Measurements from ENCODE around the gene AGTPBP1.

The AGTPBP1 gene

DNA sequence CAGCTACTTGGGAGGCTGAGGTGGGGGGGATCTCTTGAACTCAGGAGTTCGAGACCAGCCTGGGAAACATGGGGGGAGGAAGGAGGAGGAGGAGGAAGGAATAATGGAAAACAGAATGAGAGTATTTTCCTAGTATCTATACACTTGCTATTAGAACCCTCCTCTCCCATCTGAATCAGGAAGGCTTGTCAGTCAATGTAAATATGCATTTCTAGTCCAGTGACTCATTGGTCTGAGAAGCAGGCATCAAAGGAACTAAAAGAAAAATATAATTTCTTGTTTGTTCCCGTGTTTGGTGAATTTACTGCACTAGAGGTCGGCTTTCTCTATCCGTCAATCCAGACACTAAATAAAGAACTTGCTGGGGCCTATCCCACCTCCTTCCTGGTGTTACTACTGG lies 88.6 kb downstream of the AGTPBP1 start:
- no peaks in the 10 kb centered on the region for H3K4me1 ChIP-seq (ENCODE audit: insufficient read depth, low read length)
- H3K27me3 ChIP-seq (ENCODE audit: insufficient read depth, low read length) = no peaks in the 10 kb centered on the region
- no peak overlapping the region for H2AFZ ChIP-seq (ENCODE audit: low read depth, low read length)
- H3K4me3 ChIP-seq (ENCODE audit: low read length) = no peak overlapping the region
- peaks cover 49% of the 10 kb centered on the region for H3K36me3 ChIP-seq (ENCODE audit: insufficient read depth, low read length)
- no peaks in the 10 kb centered on the region for H3K9me3 ChIP-seq (ENCODE audit: low read length)

DNA sequence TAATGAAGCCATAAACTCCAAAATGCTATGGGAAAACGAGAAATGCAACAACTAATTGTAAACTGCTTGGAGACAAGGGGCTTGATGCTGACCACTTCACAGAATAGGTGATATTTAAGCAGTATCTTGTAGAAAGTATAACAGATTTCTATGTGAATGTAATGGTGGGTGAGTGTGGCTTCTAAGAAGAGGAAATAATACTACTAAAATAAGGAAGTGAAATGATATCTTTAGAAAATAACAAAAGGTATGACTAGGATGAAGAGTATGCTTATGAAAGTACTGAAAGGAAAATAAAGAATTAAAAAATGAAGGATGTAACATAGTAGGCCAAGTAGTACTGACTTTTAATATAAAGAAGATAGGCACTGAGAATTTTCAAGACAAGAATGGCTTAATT lies 94.2 kb downstream of the AGTPBP1 start:
- Histone ChIP-seq H2AFZ (ENCODE audit: low read depth, low read length) (no peak overlapping the region), H3K9me3 (ENCODE audit: low read length) (no peaks in the 10 kb centered on the region), H3K36me3 (ENCODE audit: insufficient read depth, low read length) (peaks cover 42% of the 10 kb centered on the region), H3K27me3 (ENCODE audit: insufficient read depth, low read length) (no peaks in the 10 kb centered on the region), H3K4me1 (ENCODE audit: insufficient read depth, low read length) (no peaks in the 10 kb centered on the region), H3K4me3 (ENCODE audit: low read length) (no peak overlapping the region)

- Histone ChIP-seq H3K27me3 (ENCODE audit: insufficient read depth, low read length) (no peaks in the 10 kb centered on the region), H3K9me3 (ENCODE audit: low read length) (no peaks in the 10 kb centered on the region), H3K4me3 (ENCODE audit: low read length) (no peak overlapping the region), H2AFZ (ENCODE audit: low read depth, low read length) (no peak overlapping the region), H3K4me1 (ENCODE audit: insufficient read depth, low read length) (no peaks in the 10 kb centered on the region), H3K36me3 (ENCODE audit: insufficient read depth, low read length) (peaks cover 48% of the 10 kb centered on the region)
Measured at GRCh38 chr9:85645909-85646627, 95.7 kb downstream of the AGTPBP1 start.

GRCh38 chr9:85640425-85640824 lies 101.3 kb downstream of the AGTPBP1 start:
- Histone ChIP-seq H3K27me3 (ENCODE audit: insufficient read depth, low read length) (no peaks in the 10 kb centered on the region), H3K36me3 (ENCODE audit: insufficient read depth, low read length) (peaks cover 23% of the 10 kb centered on the region), H3K9me3 (ENCODE audit: low read length) (no peaks in the 10 kb centered on the region), H3K4me1 (ENCODE audit: insufficient read depth, low read length) (no peaks in the 10 kb centered on the region), H3K4me3 (ENCODE audit: low read length) (no peak overlapping the region), H2AFZ (ENCODE audit: low read depth, low read length) (no peak overlapping the region)

DNA sequence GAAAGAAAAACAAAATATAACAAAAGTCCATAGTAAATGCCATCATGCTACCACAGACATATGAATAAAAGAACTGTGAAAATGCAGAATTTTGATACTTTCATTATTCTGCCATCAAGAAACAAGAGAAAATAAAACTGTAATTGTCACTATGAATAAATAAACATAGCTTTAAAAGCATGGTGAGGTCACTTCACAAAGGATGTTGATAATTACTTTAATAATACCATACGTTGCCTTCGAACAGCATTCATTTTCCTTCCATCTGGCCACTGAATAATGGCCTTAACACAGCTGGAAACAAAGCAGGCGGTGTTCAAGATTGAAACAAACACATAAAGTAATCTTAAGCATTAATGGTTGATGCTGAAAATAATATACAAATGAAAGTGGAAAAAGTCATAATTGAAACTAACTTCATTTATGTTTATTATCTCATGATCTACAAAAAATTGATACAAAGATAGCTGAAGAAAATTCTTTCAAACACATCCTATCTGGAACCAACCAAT lies 102.0 kb downstream of the AGTPBP1 start:
- Histone ChIP-seq H3K9me3 (ENCODE audit: low read length) (no peaks in the 10 kb centered on the region), H3K36me3 (ENCODE audit: insufficient read depth, low read length) (peaks cover 23% of the 10 kb centered on the region), H3K27me3 (ENCODE audit: insufficient read depth, low read length) (no peaks in the 10 kb centered on the region), H3K4me3 (ENCODE audit: low read length) (no peak overlapping the region), H2AFZ (ENCODE audit: low read depth, low read length) (no peak overlapping the region), H3K4me1 (ENCODE audit: insufficient read depth, low read length) (no peaks in the 10 kb centered on the region)

DNA sequence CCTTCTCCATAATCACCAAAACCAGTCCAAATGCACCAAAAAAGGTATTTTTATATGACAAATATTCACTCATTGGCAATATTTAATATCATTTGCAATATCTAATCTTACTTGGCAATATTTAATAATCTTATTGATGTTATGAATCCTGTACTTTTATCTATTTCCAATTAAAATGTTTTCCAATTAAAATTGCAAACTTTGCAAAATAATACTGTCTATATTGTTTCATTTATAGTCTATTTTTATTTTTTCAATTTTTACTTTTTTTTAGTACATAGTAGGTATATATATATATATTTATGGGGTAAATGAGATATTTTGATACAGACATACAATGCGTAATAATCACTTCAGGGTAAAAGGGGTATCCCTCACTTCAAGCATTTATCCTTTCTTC lies 109.9 kb downstream of the AGTPBP1 start:
- H2AFZ ChIP-seq (ENCODE audit: low read depth, low read length) = no peak overlapping the region
- H3K4me3 ChIP-seq (ENCODE audit: low read length) = no peak overlapping the region
- H3K27me3 ChIP-seq (ENCODE audit: insufficient read depth, low read length) = no peaks in the 10 kb centered on the region
- H3K4me1 ChIP-seq (ENCODE audit: insufficient read depth, low read length) = no peaks in the 10 kb centered on the region
- H3K36me3 ChIP-seq (ENCODE audit: insufficient read depth, low read length) = peaks cover 21% of the 10 kb centered on the region
- H3K9me3 ChIP-seq (ENCODE audit: low read length) = no peaks in the 10 kb centered on the region

- Histone ChIP-seq H3K4me3 (ENCODE audit: low read length) (no peak overlapping the region), H3K36me3 (ENCODE audit: insufficient read depth, low read length) (peaks cover 21% of the 10 kb centered on the region), H3K4me1 (ENCODE audit: insufficient read depth, low read length) (no peaks in the 10 kb centered on the region), H2AFZ (ENCODE audit: low read depth, low read length) (no peak overlapping the region), H3K27me3 (ENCODE audit: insufficient read depth, low read length) (no peaks in the 10 kb centered on the region), H3K9me3 (ENCODE audit: low read length) (no peaks in the 10 kb centered on the region)
Measured at GRCh38 chr9:85630676-85631075, 111.1 kb downstream of the AGTPBP1 start.

- Histone ChIP-seq H3K4me1 (ENCODE audit: insufficient read depth, low read length) (no peaks in the 10 kb centered on the region), H2AFZ (ENCODE audit: low read depth, low read length) (no peak overlapping the region), H3K9me3 (ENCODE audit: low read length) (peaks cover 2% of the 10 kb centered on the region), H3K27me3 (ENCODE audit: insufficient read depth, low read length) (no peaks in the 10 kb centered on the region), H3K4me3 (ENCODE audit: low read length) (no peak overlapping the region), H3K36me3 (ENCODE audit: insufficient read depth, low read length) (peaks cover 10% of the 10 kb centered on the region)
Measured at GRCh38 chr9:85617141-85617670, 124.5 kb downstream of the AGTPBP1 start.

DNA sequence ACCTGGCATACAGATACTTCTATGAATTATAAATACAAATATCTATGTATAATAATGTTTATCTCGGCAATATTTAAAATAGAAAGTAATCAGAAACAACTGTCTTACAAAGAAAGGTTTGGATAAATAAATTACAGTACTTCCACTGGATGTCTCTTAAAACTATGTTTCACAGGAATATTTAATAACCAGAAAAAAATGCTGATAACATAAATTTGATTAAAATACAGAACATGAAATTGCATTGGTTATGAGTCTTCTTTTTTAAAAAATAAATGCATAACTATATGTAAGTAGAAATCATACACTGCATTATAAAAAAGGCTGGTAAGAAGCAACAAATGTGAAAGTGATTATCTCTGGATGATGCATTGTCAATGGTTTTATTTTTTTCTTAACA lies 126.0 kb downstream of the AGTPBP1 start:
- Histone ChIP-seq H3K4me1 (ENCODE audit: insufficient read depth, low read length) (no peaks in the 10 kb centered on the region), H3K36me3 (ENCODE audit: insufficient read depth, low read length) (peaks cover 10% of the 10 kb centered on the region), H2AFZ (ENCODE audit: low read depth, low read length) (no peak overlapping the region), H3K9me3 (ENCODE audit: low read length) (peaks cover 2% of the 10 kb centered on the region), H3K4me3 (ENCODE audit: low read length) (no peak overlapping the region), H3K27me3 (ENCODE audit: insufficient read depth, low read length) (no peaks in the 10 kb centered on the region)

DNA sequence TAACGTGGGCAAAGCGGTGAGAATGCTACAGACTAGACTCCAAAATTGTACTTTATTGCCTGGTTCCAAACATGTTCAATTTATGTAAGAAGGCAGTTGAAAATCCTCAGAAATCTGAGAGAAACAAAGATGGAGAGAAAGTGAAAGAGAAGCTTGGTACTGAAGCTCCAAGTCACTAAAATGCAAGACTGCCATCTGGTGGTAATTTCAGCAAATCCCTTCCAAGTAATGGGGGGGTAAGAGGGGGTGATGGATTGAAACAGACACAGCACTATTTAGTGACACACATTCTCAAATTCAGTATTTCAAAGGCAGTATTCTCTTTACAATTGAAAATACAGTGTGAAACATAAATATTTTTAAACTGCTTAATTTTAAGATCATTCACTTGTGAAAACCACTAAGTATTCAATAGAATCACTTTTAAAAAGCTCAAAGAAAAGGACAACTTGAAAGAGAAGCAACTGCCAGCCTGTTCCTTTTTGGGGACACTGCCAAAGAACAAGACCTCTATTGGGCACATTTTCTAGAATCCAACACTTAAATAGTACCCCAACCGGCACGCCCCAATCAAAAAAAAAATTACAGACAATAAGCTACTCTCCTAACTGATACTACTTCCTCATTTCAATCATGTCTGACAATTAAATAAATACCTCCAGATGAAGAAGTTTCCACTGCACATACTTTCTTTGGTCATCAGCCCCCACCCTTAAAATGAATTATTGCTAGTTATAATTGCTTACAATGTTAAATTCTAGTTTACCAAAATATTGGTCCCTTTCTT lies 131.5 kb downstream of the AGTPBP1 start:
- H3K4me3 ChIP-seq (ENCODE audit: low read length) = no peak overlapping the region
- H3K36me3 ChIP-seq (ENCODE audit: insufficient read depth, low read length) = peaks cover 4% of the 10 kb centered on the region
- H3K27me3 ChIP-seq (ENCODE audit: insufficient read depth, low read length) = no peaks in the 10 kb centered on the region
- no peaks in the 10 kb centered on the region for H3K9me3 ChIP-seq (ENCODE audit: low read length)
- peaks cover 2% of the 10 kb centered on the region for H3K4me1 ChIP-seq (ENCODE audit: insufficient read depth, low read length)
- H2AFZ ChIP-seq (ENCODE audit: low read depth, low read length) = no peak overlapping the region

DNA sequence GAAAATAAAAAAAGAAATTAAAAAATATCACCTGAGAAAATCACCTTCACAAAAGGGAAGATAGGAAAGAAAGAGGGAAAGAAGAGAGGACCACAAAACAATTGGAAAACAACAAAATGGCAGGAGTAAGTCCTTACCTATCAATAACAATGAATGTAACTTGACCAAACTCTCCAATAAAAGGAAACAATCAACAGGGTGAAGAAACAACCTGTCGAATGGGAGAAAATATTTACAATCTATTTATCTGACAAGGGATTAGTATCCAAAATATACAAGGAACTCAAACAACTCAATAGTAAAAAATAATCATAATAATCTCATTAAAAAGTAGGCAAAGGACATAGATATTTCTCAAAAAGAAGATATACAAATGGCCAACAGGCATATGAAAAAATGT lies 135.8 kb downstream of the AGTPBP1 start:
- H3K4me3 ChIP-seq (ENCODE audit: low read length) = no peak overlapping the region
- peaks cover 2% of the 10 kb centered on the region for H3K4me1 ChIP-seq (ENCODE audit: insufficient read depth, low read length)
- H3K36me3 ChIP-seq (ENCODE audit: insufficient read depth, low read length) = peaks cover 11% of the 10 kb centered on the region
- peaks cover 8% of the 10 kb centered on the region for H3K9me3 ChIP-seq (ENCODE audit: low read length)
- no peaks in the 10 kb centered on the region for H3K27me3 ChIP-seq (ENCODE audit: insufficient read depth, low read length)
- no peak overlapping the region for H2AFZ ChIP-seq (ENCODE audit: low read depth, low read length)

DNA sequence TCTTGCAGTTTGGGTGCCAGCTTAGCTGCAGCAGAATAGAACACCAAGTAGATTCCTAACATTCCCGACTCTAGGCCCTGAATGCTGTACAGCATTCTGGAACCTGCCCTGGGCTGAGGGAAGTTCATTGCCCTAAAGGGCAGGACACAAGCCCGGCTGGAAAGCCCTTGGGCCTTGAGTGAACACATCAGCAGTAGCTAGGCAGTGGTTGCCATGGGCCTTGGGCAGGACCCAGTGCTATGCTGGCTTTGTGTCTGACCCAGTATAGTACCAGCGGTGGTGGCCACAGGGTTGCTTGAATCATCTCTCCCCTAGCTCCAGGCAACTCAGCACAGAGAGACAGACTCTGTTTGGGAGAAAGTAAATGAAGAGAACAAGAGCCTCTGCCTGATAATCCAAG lies 137.8 kb downstream of the AGTPBP1 start:
- H3K9me3 ChIP-seq (ENCODE audit: low read length) = peaks cover 8% of the 10 kb centered on the region
- H3K4me1 ChIP-seq (ENCODE audit: insufficient read depth, low read length) = no peaks in the 10 kb centered on the region
- no peaks in the 10 kb centered on the region for H3K27me3 ChIP-seq (ENCODE audit: insufficient read depth, low read length)
- no peak overlapping the region for H2AFZ ChIP-seq (ENCODE audit: low read depth, low read length)
- H3K36me3 ChIP-seq (ENCODE audit: insufficient read depth, low read length) = peaks cover 11% of the 10 kb centered on the region
- no peak overlapping the region for H3K4me3 ChIP-seq (ENCODE audit: low read length)

DNA sequence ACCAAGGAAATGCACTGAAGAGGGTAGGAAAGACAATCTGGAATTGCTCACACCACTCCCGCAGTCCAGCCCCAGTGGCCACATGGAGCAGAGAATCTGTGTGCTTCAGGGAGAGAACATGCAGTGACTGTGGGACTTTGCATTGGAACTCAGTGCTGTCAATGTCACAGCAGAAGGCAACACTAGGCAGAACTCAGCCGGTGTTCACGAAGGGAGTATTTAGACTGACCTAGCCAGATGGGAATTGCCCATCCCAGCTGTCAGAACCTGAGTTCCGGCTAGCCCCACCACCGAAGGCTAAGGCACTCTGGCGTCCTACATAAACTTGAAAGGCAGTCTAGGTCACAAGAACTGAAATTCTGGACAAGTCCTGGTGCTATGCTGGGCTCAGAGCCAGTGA lies 139.0 kb downstream of the AGTPBP1 start:
- peaks cover 8% of the 10 kb centered on the region for H3K9me3 ChIP-seq (ENCODE audit: low read length)
- H2AFZ ChIP-seq (ENCODE audit: low read depth, low read length) = no peak overlapping the region
- no peak overlapping the region for H3K4me3 ChIP-seq (ENCODE audit: low read length)
- H3K36me3 ChIP-seq (ENCODE audit: insufficient read depth, low read length) = peaks cover 10% of the 10 kb centered on the region
- H3K4me1 ChIP-seq (ENCODE audit: insufficient read depth, low read length) = no peaks in the 10 kb centered on the region
- H3K27me3 ChIP-seq (ENCODE audit: insufficient read depth, low read length) = no peaks in the 10 kb centered on the region
